IMR-90 (cell line): Measurements from ENCODE around the gene ZBTB4. TPM values are rescaled to one million over a fixed set of nuclear protein-coding genes. Genes with fewer than 3 reads are reported as not detected.
"Not testable (repeated sequence)": the region's sequence is repeated elsewhere in the genome, so short reads cannot be mapped to it uniquely, and the experiment has no call there.

Experiments
- ATAC-seq: fragments of 200-7000 bp; cut with Tn5 transposase; 2 replicates; pipeline ENCODE4 v1.9.1; 2020; ENCODE audit warnings: low read depth, mild to moderate bottlenecking, moderate library complexity
- BruUV-seq: library from RNA; stranded (reverse); fragments of 400-500 nt; replicated peaks from 2 replicates; lab custom pipeline; 2021; lab: Mats Ljungman, UMichigan
- CTCF ChIA-PET: fragments of 300-600 bp; formaldehyde crosslinking; extraction: SDS; loops from one replicate; lab custom pipeline; 2021; ENCODE audit warnings: antibody characterized with exemption; lab: Yijun Ruan, JAX
- POLR2A ChIA-PET: fragments of 300-600 bp; sonication (Branson Sonifier 250); formaldehyde crosslinking; loops from one replicate; lab custom pipeline; 2022; ENCODE audit warnings: antibody characterized with exemption; ENCODE audit not compliant: unreplicated experiment; lab: Charles Lee
- DNase-seq: peaks from one replicate; pipeline ENCODE4 v3.0.0; 2013
- H2AFZ ChIP-seq: replicated peaks from 2 replicates; pipeline ENCODE3; 2013; ENCODE audit warnings: low read length, mild to moderate bottlenecking; ENCODE audit not compliant: poor library complexity
- H2AK5ac ChIP-seq: 2 replicates; pipeline ENCODE4 v1.6.1; 2013; ENCODE audit warnings: low read depth, low read length, inconsistent platforms
- H2AK9ac ChIP-seq: replicated peaks from 2 replicates; pipeline ENCODE3; 2013; ENCODE audit warnings: mild to moderate bottlenecking, low read depth, low read length, moderate library complexity; ENCODE audit not compliant: poor library complexity
- H2BK120ac ChIP-seq: 2 replicates; pipeline ENCODE4 v1.6.1; 2013; ENCODE audit warnings: low read depth, low read length, inconsistent platforms
- H2BK15ac ChIP-seq: 3 replicates; pipeline ENCODE4 v1.6.1; 2013; ENCODE audit warnings: low read depth, low read length, inconsistent platforms
- H2BK20ac ChIP-seq: 2 replicates; pipeline ENCODE4 v1.6.1; 2013; ENCODE audit warnings: low read depth, mild to moderate bottlenecking, inconsistent platforms, low read length, moderate library complexity
- H2BK5ac ChIP-seq: 2 replicates; pipeline ENCODE4 v1.6.1; 2013; ENCODE audit warnings: mild to moderate bottlenecking, low read depth, low read length, inconsistent platforms; ENCODE audit not compliant: poor library complexity, severe bottlenecking
- H3K14ac ChIP-seq: replicated peaks from 2 replicates; pipeline ENCODE4 v1.6.1; 2013; ENCODE audit warnings: low read depth, low read length, inconsistent platforms
- H3K18ac ChIP-seq: 2 replicates; pipeline ENCODE4 v1.6.1; 2013; ENCODE audit warnings: low read depth, low read length, control low read depth
- H3K23ac ChIP-seq: 2 replicates; pipeline ENCODE4 v1.6.1; 2013; ENCODE audit warnings: low read depth, low read length, inconsistent platforms
- H3K27ac ChIP-seq: 2 replicates; pipeline ENCODE4 v1.5.1; 2013; ENCODE audit warnings: mild to moderate bottlenecking, control low read depth, low read length; ENCODE audit not compliant: insufficient read depth
- H3K27me3 ChIP-seq: 2 replicates; pipeline ENCODE4 v1.6.1; 2013; ENCODE audit warnings: low read length; ENCODE audit not compliant: control insufficient read depth, insufficient read depth
- H3K36me3 ChIP-seq: 2 replicates; pipeline ENCODE4 v1.6.1; 2013; ENCODE audit warnings: low read length, mixed read lengths; ENCODE audit not compliant: control insufficient read depth, insufficient read depth
- H3K4ac ChIP-seq: 2 replicates; pipeline ENCODE4 v1.6.1; 2013; ENCODE audit warnings: low read depth, low read length, inconsistent platforms
- H3K4me1 ChIP-seq: 2 replicates; pipeline ENCODE4 v1.6.1; 2013; ENCODE audit warnings: low read length, mixed read lengths; ENCODE audit not compliant: control insufficient read depth, insufficient read depth
- H3K4me2 ChIP-seq: 2 replicates; pipeline ENCODE4 v1.6.1; 2013; ENCODE audit warnings: low read depth, mild to moderate bottlenecking, control low read depth, low read length, moderate library complexity
- H3K4me3 ChIP-seq: 2 replicates; pipeline ENCODE4 v1.5.1; 2013; ENCODE audit warnings: low read depth, mild to moderate bottlenecking, control low read depth, low read length, moderate library complexity; ENCODE audit not compliant: insufficient read depth
- H3K56ac ChIP-seq: 2 replicates; pipeline ENCODE4 v1.6.1; 2013; ENCODE audit warnings: low read length, inconsistent platforms; ENCODE audit not compliant: insufficient read depth; ENCODE audit errors: extremely low read depth
- H3K79me1 ChIP-seq, 2 experiments: 2 replicates each; pipeline ENCODE4 v1.6.1; 2013; ENCODE audit warnings: low read length in 2 of 2, inconsistent platforms in 1 of 2, low read depth in 1 of 2
- H3K9ac ChIP-seq: 2 replicates; pipeline ENCODE4 v1.6.1; 2013; ENCODE audit warnings: low read depth, low read length, control low read depth
- H3K9me1 ChIP-seq: 2 replicates; pipeline ENCODE4 v1.6.1; 2013; ENCODE audit warnings: low read length, inconsistent platforms; ENCODE audit not compliant: insufficient read depth
- H3K9me3 ChIP-seq: 2 replicates; pipeline ENCODE4 v1.6.1; 2013; ENCODE audit warnings: low read length; ENCODE audit not compliant: control insufficient read depth, insufficient read depth
- H4K20me1 ChIP-seq: 2 replicates; pipeline ENCODE4 v1.6.1; 2013; ENCODE audit warnings: low read length, inconsistent platforms; ENCODE audit not compliant: insufficient read depth
- H4K5ac ChIP-seq: 2 replicates; pipeline ENCODE4 v1.6.1; 2013; ENCODE audit warnings: mild to moderate bottlenecking, low read depth, low read length, control low read depth
- H4K8ac ChIP-seq, 2 experiments: 2 replicates each; pipeline ENCODE4 v1.6.1; 2013; ENCODE audit warnings: low read depth in 2 of 2, low read length in 2 of 2, control low read depth in 1 of 2, inconsistent platforms in 1 of 2
- H4K91ac ChIP-seq: 2 replicates; pipeline ENCODE4 v1.6.1; 2013; ENCODE audit warnings: low read depth, low read length, inconsistent platforms; ENCODE audit not compliant: insufficient read depth
- WGBS, 2 experiments: methylation state at CpG; one replicate each; pipeline versions ENCODE4 v1.1.5 to v1.1.7; 2013; ENCODE audit warnings: missing lambda C conversion rate in 2 of 2; ENCODE audit not compliant: insufficient read length in 1 of 2; ENCODE audit errors: extremely low coverage in 2 of 2; 5-methylcytosine and 5-hydroxymethylcytosine counted together
- dilution Hi-C: fragments of 300-500 bp; cut with HindIII; formaldehyde crosslinking; loops from one replicate; pipeline ENCODE4 v1.14.3; 2018; ENCODE audit warnings: low sequenced_read_pairs; ENCODE audit not compliant: unreplicated experiment
- in situ Hi-C: fragments of 300-500 bp; cut with MboI; formaldehyde crosslinking; loops from 3 replicates; pipeline ENCODE4 v1.14.3; 2019; ENCODE audit warnings: low sequenced_read_pairs, inconsistent platforms, mixed read lengths
- intact Hi-C: fragments of 100-400 bp; cut with micrococcal nuclease; formaldehyde crosslinking; loops from 2 replicates; pipeline ENCODE4 v1.10.0; 2022
- polyA plus RNA-seq, 3 experiments: library from polyadenylated mRNA; depleted of rRNA; stranded (reverse); fragments of >200 nt; gene quantifications; 2 replicates each; pipeline ENCODE4 v1.2.3, GENCODE V29; 2012; ENCODE audit warnings: low replicate concordance in 1 of 3
- total RNA-seq: library from RNA; depleted of rRNA; stranded (reverse); fragments of >200 nt; gene quantifications from 2 replicates; pipeline ENCODE4 v1.2.3, GENCODE V29; 2012

ZBTB4 gene
- total and polyA plus RNA-seq, 2 of the 4 experiments (the other 2 are of a cell fraction) = 6.3 to 20.3 TPM

DNA sequence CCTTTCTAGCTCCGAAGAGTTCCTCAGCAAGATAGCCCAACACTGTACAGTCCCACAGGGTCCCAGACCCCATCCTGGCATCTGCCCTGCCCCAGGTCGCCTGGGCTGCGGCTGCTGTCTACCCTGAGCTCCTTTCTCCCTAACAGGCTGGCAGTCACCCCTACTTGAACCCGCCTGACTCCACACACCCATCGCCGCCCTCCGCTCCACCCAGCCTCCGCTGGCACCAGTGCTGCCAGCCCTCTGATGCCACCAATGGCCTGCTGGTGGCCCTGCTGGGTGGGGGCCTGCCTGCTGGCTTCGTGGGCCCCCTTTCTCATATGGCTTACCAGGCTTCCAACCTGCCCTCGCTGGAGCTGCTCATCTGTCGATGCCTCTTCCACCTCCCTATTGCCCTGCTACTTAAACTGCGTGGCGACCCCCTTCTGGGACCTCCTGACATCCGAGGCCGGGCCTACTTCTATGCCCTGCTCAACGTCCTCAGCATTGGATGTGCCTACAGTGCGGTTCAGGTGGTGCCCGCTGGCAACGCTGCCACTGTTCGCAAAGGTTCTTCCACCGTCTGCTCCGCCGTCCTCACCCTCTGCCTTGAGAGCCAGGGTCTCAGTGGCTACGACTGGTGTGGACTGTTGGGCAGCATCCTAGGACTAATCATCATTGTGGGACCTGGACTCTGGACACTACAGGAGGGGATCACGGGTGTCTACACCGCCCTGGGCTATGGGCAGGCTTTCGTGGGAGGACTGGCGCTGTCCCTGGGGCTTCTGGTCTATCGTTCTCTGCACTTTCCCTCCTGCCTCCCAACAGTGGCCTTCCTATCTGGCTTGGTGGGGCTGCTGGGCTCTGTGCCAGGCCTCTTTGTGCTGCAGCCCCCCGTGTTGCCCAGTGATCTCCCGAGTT lies 2.7 kb upstream of the ZBTB4 start:
- H4K5ac ChIP-seq, H3K4me2 ChIP-seq, H3K9me1 ChIP-seq, H3K18ac ChIP-seq, H3K27me3 ChIP-seq, dilution Hi-C loops, H3K14ac ChIP-seq, CTCF ChIA-PET, ATAC-seq, H3K23ac ChIP-seq, H3K9me3 ChIP-seq, POLR2A ChIA-PET, H2BK5ac ChIP-seq, H2AFZ ChIP-seq, H3K56ac ChIP-seq, H3K4me3 ChIP-seq, H3K9ac ChIP-seq, H2AK9ac ChIP-seq, H3K36me3 ChIP-seq, H2BK15ac ChIP-seq, H4K8ac ChIP-seq, H2BK120ac ChIP-seq, H2BK20ac ChIP-seq, DNase-seq, in situ Hi-C loops, BruUV-seq: not testable (repeated sequence)
- intact Hi-C loops = loop anchor here (5.0 kb wide), 1 partner anchor 205 kb away; the partner anchor contains the start of genes TP53 and WRAP53
- peaks cover 5 to 65% of the 10 kb centered on the region in 2 experiments; a peak in 3 of 4 replicates for H3K79me1 ChIP-seq
- peaks cover 38% of the 10 kb centered on the region for H4K20me1 ChIP-seq
- H4K91ac ChIP-seq = peak overlapping the region; percentile 100; the same call in 1 of the 2 replicates
- peaks cover 17% of the 10 kb centered on the region for H3K4me1 ChIP-seq
- H3K4ac ChIP-seq = peak overlapping the region; percentile 100; the same call in 1 of the 2 replicates
- H3K27ac ChIP-seq = peak overlapping the region; percentile 99; the same call in 1 of the 2 replicates
- peak overlapping the region; percentile 98; the same call in 1 of the 2 replicates for H2AK5ac ChIP-seq
- 97% methylated on average over 15 of the region's 31 CpGs; no CpG with 5 or more reads in 1 of the 2 experiments for WGBS, 2 experiments

GRCh38 chr17:7481275-7481674 lies 1.8 kb upstream of the ZBTB4 start, which contains the start of gene SLC35G6:
Gene SLC35G6, plus strand, starts transcription at chr17:7481446. Its CDS starts 71 bp downstream, at chr17:7481517.
- H3K9me1 ChIP-seq = peaks cover 14% of the 10 kb centered on the region
- ATAC-seq, H3K9me3 ChIP-seq, in situ Hi-C loops, H3K4me2 ChIP-seq, H3K4me3 ChIP-seq, H3K27me3 ChIP-seq, H3K56ac ChIP-seq, H2BK20ac ChIP-seq, H3K9ac ChIP-seq, DNase-seq, CTCF ChIA-PET, BruUV-seq, H3K14ac ChIP-seq, POLR2A ChIA-PET, H2AFZ ChIP-seq, H3K18ac ChIP-seq, H3K36me3 ChIP-seq, H4K5ac ChIP-seq, H2BK120ac ChIP-seq, dilution Hi-C loops: not testable (repeated sequence)
- peak within 1 kb of the TSS; percentile 97 for H3K4ac ChIP-seq
- intact Hi-C loops = loop anchor here (5.0 kb wide), 1 partner anchor 206 kb away; the partner anchor contains the start of genes TP53 and WRAP53
- H3K23ac ChIP-seq = peak within 1 kb of the TSS; percentile 83
- peak within 1 kb of the TSS; percentile 60 to 97; a peak in 3 of 4 replicates for H4K8ac ChIP-seq
- 0 out of 3 replicates have a peak within 1 kb of the TSS, but pooled peaks have one; percentile 18 for H2BK15ac ChIP-seq
- peak within 1 kb of the TSS; percentile 91 for H4K91ac ChIP-seq
- H3K4me1 ChIP-seq = peaks cover 24% of the 10 kb centered on the region
- H2AK9ac ChIP-seq = peak within 1 kb of the TSS; percentile 95
- peak within 1 kb of the TSS; percentile 83 for H3K27ac ChIP-seq
- peaks cover 5 to 67% of the 10 kb centered on the region in 2 experiments; a peak in 3 of 4 replicates for H3K79me1 ChIP-seq
- no CpG with 5 or more reads among the region's 4 CpGs for WGBS, 2 experiments
- H2BK5ac ChIP-seq = peak within 1 kb of the TSS; percentile 90
- peaks cover 39% of the 10 kb centered on the region for H4K20me1 ChIP-seq
- peak within 1 kb of the TSS; percentile 85; the same call in 1 of the 2 replicates for H2AK5ac ChIP-seq
